A549 treated with Hydrocortisone at 1 μM for 4 hours (cell line): ENCODE results near the gene RNF4. TPM values are rescaled to one million over a fixed set of nuclear protein-coding genes. Genes with fewer than 3 reads are reported as not detected.

Experiments used
- total RNA-seq: library from RNA; stranded (reverse); fragments of 200-300 nt; extraction: Qiagen RNA extraction; gene quantifications from 5 replicates; pipeline ENCODE4 v1.2.3, GENCODE V29; 2022

Gene RNF4
- 61.4 to 87.4 TPM (median 62.7 TPM) in 5 replicates for total RNA-seq

GRCh38 chr4:2468456-2469191 lies at the start of gene RNF4:
Gene RNF4, plus strand, starts transcription at chr4:2469106. Its CDS starts 21,388 bp downstream, at chr4:2490494.

GRCh38 chr4:2536193-2537010 lies 67.5 kb downstream of the RNF4 start, which contains the start of gene FAM193A:
Gene FAM193A, plus strand, starts transcription at chr4:2536647. Its CDS starts 269 bp downstream, at chr4:2536916.

Other genes starting within 250 kb of the RNF4 start
- 6.6 to 8.9 TPM (median 7.5 TPM) in 5 replicates for gene HAUS3, start 227.0 kb upstream of the RNF4 start, total RNA-seq
- gene POLN, start 227.0 kb upstream of the RNF4 start, total RNA-seq = 0.45 to 0.91 TPM (median 0.77 TPM) in 5 replicates
- gene MXD4, start 207.0 kb upstream of the RNF4 start, total RNA-seq = 15.1 to 21.9 TPM (median 20.3 TPM) in 5 replicates
- gene ZFYVE28, start 50.5 kb upstream of the RNF4 start, total RNA-seq = 2.4 to 3.2 TPM (median 2.9 TPM) in 5 replicates
- 0.12 to 0.24 TPM (median 0.18 TPM) in 3 of 5 replicates, not detected in the others for gene CFAP99, start 50.2 kb upstream of the RNF4 start, total RNA-seq
- gene FAM193A, start 67.5 kb downstream of the RNF4 start, total RNA-seq = 8.1 to 9.4 TPM (median 8.8 TPM) in 5 replicates